H9 (cell line): Measurements from ENCODE around the gene MYH11. TPM values are rescaled to one million over a fixed set of nuclear protein-coding genes. Genes with fewer than 3 reads are reported as not detected.

Experiments
- DNase-seq: peaks from one replicate; pipeline ENCODE4 v3.0.0-alpha.2; 2017
- H2AFZ ChIP-seq: one replicate; pipeline ENCODE4 v1.6.1; 2013; ENCODE audit warnings: mild to moderate bottlenecking, low read length, control low read depth, moderate library complexity
- H2AK5ac ChIP-seq: 2 replicates; pipeline ENCODE4 v1.6.1; 2013; ENCODE audit warnings: low read length, control low read depth, mixed read lengths; ENCODE audit not compliant: insufficient read length
- H2BK120ac ChIP-seq: one replicate; pipeline ENCODE4 v1.6.1; 2013; ENCODE audit warnings: low read depth, mild to moderate bottlenecking, low read length, control low read depth, inconsistent platforms; ENCODE audit not compliant: poor library complexity, severe bottlenecking
- H2BK12ac ChIP-seq: 2 replicates; pipeline ENCODE4 v1.6.1; 2013; ENCODE audit warnings: low read length, control low read depth, mixed read lengths, low read depth; ENCODE audit not compliant: insufficient read length
- H2BK15ac ChIP-seq: 2 replicates; pipeline ENCODE4 v1.6.1; 2013; ENCODE audit warnings: low read depth, low read length, control low read depth
- H2BK20ac ChIP-seq: one replicate; pipeline ENCODE4 v1.6.1; 2013; ENCODE audit warnings: low read depth, mild to moderate bottlenecking, low read length, control low read depth, inconsistent platforms; ENCODE audit not compliant: poor library complexity, severe bottlenecking
- H2BK5ac ChIP-seq: 2 replicates; pipeline ENCODE4 v1.6.1; 2013; ENCODE audit warnings: low read length, control low read depth, mixed read lengths; ENCODE audit not compliant: insufficient read length
- H3K14ac ChIP-seq: 2 replicates; pipeline ENCODE4 v1.6.1; 2013; ENCODE audit warnings: low read length, control low read depth; ENCODE audit not compliant: insufficient read depth
- H3K18ac ChIP-seq: 2 replicates; pipeline ENCODE4 v1.6.1; 2013; ENCODE audit warnings: low read depth, mild to moderate bottlenecking, mixed read lengths, low read length, control low read depth; ENCODE audit not compliant: insufficient read length
- H3K23ac ChIP-seq: 2 replicates; pipeline ENCODE4 v1.6.1; 2013; ENCODE audit warnings: low read length, control low read depth, mixed read lengths, low read depth; ENCODE audit not compliant: insufficient read length
- H3K23me2 ChIP-seq: 2 replicates; pipeline ENCODE4 v1.6.1; 2013; ENCODE audit warnings: low read depth, mild to moderate bottlenecking, mixed read lengths, low read length, control low read depth; ENCODE audit not compliant: insufficient read length, poor library complexity, severe bottlenecking
- H3K27ac ChIP-seq: 2 replicates; pipeline ENCODE4 v1.5.1; 2013; ENCODE audit warnings: low read length, control low read depth, mixed read lengths, low read depth; ENCODE audit not compliant: insufficient read length
- H3K27me3 ChIP-seq: 2 replicates; pipeline ENCODE4 v1.6.1; 2013; ENCODE audit warnings: low read length, control low read depth, inconsistent platforms; ENCODE audit not compliant: insufficient read depth
- H3K4ac ChIP-seq: 2 replicates; pipeline ENCODE4 v1.6.1; 2013; ENCODE audit warnings: low read depth, mild to moderate bottlenecking, control low read depth, inconsistent platforms, low read length, moderate library complexity
- H3K4me1 ChIP-seq: 2 replicates; pipeline ENCODE4 v1.6.1; 2013; ENCODE audit warnings: low read length, control low read depth, inconsistent platforms; ENCODE audit not compliant: insufficient read depth
- H3K4me2 ChIP-seq: 2 replicates; pipeline ENCODE4 v1.6.1; 2013; ENCODE audit warnings: low read length, control low read depth, mixed read lengths; ENCODE audit not compliant: insufficient read length, insufficient read depth
- H3K56ac ChIP-seq: 2 replicates; pipeline ENCODE4 v1.6.1; 2013; ENCODE audit warnings: low read depth, mild to moderate bottlenecking, mixed read lengths, low read length, control low read depth; ENCODE audit not compliant: insufficient read length
- H3K79me1 ChIP-seq: 2 replicates; pipeline ENCODE4 v1.6.1; 2013; ENCODE audit warnings: low read depth, mild to moderate bottlenecking, moderate library complexity, low read length, control low read depth, inconsistent platforms; ENCODE audit not compliant: insufficient read depth, poor library complexity, severe bottlenecking
- H3K79me2 ChIP-seq: 2 replicates; pipeline ENCODE4 v1.6.1; 2013; ENCODE audit warnings: low read length, control low read depth, inconsistent platforms; ENCODE audit not compliant: insufficient read depth
- H3K9ac ChIP-seq: 2 replicates; pipeline ENCODE4 v1.6.1; 2013; ENCODE audit warnings: low read length, control low read depth, mixed read lengths; ENCODE audit not compliant: insufficient read length; ENCODE audit errors: extremely low read depth
- H3K9me3 ChIP-seq: one replicate; pipeline ENCODE4 v1.6.1; 2013; ENCODE audit warnings: low read depth, low read length, inconsistent platforms; ENCODE audit not compliant: control insufficient read depth
- H3T11ph ChIP-seq: one replicate; pipeline ENCODE4 v1.6.1; 2013; ENCODE audit warnings: mild to moderate bottlenecking, low read length, control low read depth, inconsistent platforms
- H4K20me1 ChIP-seq: one replicate; pipeline ENCODE4 v1.6.1; 2013; ENCODE audit not compliant: control insufficient read depth, insufficient read length, insufficient read depth
- H4K5ac ChIP-seq: 2 replicates; pipeline ENCODE4 v1.6.1; 2013; ENCODE audit warnings: low read depth, mild to moderate bottlenecking, mixed read lengths, low read length, control low read depth; ENCODE audit not compliant: insufficient read length
- H4K8ac ChIP-seq: replicated peaks from 2 replicates; pipeline ENCODE4 v1.6.1; 2013; ENCODE audit warnings: low read length, control low read depth, mixed read lengths, low read depth; ENCODE audit not compliant: insufficient read length
- H4K91ac ChIP-seq: 2 replicates; pipeline ENCODE4 v1.6.1; 2013; ENCODE audit warnings: low read depth, mild to moderate bottlenecking, moderate library complexity, mixed read lengths, low read length, control low read depth; ENCODE audit not compliant: insufficient read length
- H3K27ac Mint-ChIP-seq, 3 experiments: 2 replicates in 2 of 3; 3 replicates in 1 of 3; pipeline ENCODE4 v1.8.0; 2020 to 2021; ENCODE audit warnings: mixed read lengths in 3 of 3, mild to moderate bottlenecking in 1 of 3, moderate library complexity in 1 of 3
- H3K27me3 Mint-ChIP-seq: 2 replicates; pipeline ENCODE4 v1.8.0; 2021; ENCODE audit warnings: low read depth, mild to moderate bottlenecking, moderate library complexity, mixed read lengths
- H3K36me3 Mint-ChIP-seq, 3 experiments: 2 replicates in 2 of 3; 3 replicates in 1 of 3; pipeline ENCODE4 v1.8.0; 2020 to 2021; ENCODE audit warnings: low read depth in 3 of 3, mixed read lengths in 3 of 3; ENCODE audit not compliant: insufficient read depth in 1 of 3
- H3K4me1 Mint-ChIP-seq, 2 experiments: 2 replicates each; pipeline ENCODE4 v1.8.0; 2020; ENCODE audit warnings: mixed read lengths in 2 of 2
- H3K4me3 Mint-ChIP-seq, 2 experiments: 2 replicates in 1 of 2; 3 replicates in 1 of 2; pipeline ENCODE4 v1.8.0; 2020 to 2021; ENCODE audit warnings: mild to moderate bottlenecking in 2 of 2, mixed read lengths in 2 of 2, moderate library complexity in 1 of 2
- H3K9me3 Mint-ChIP-seq, 2 experiments: 2 replicates in 1 of 2; 3 replicates in 1 of 2; pipeline ENCODE4 v1.8.0; 2020; ENCODE audit warnings: mild to moderate bottlenecking in 2 of 2, mixed read lengths in 2 of 2, moderate library complexity in 1 of 2
- WGBS: extraction: QIAGEN DNeasy Blood & Tissue Kit; methylation state at CpG from one replicate; pipeline ENCODE4 v1.1.7; 2013; ENCODE audit warnings: missing lambda C conversion rate, low lambda C conversion rate, mixed read lengths; ENCODE audit not compliant: insufficient read length; ENCODE audit errors: extremely low coverage; 5-methylcytosine and 5-hydroxymethylcytosine counted together
- total RNA-seq: library from RNA; stranded (reverse); gene quantifications from 2 replicates; pipeline ENCODE4 v1.2.1, GENCODE V29; 2021
- TF ChIP-seq, protein P1 (sequence below): fragments of 200-600 bp; sonication (generic); conservative IDR thresholded peaks from 3 replicates; pipeline ENCODE4 v1.8.0; 2021; ENCODE audit warnings: antibody characterized with exemption, mild to moderate bottlenecking

Gene MYH11
- total RNA-seq, 1 experiment from 2014 or later = 0.42 TPM

DNA sequence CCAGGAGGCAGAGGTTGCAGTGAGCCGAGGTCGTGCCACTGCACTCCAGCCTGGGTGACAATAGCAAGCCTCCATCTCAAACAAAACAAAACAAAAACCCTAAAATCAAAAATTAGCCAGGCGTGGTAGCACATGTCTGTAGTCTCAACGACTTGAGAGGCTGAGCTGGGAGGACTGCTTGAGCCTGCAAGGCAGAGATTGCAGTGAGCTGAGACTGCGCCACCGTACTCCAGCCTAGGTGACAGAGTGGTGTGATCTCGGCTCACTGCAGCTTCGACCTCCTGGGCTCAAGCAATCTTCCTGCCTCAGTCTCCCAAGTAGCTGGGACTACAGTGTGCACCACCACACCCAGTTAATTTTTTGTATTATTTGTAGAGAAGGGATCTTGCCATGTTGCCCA lies 87.6 kb downstream of the MYH11 start:
- Histone ChIP-seq H3K27me3 (no peaks in the 10 kb centered on the region), H2BK5ac (no peak overlapping the region), H3K4me2 (no peak overlapping the region), H2BK12ac (no peak overlapping the region), H2AFZ (no peak overlapping the region), H3K9me3 (no peaks in the 10 kb centered on the region), H3K79me1 (no peaks in the 10 kb centered on the region), H3T11ph (no peak overlapping the region), H4K8ac (no peak overlapping the region), H3K14ac (no peak overlapping the region), H3K27ac (no peak overlapping the region), H2BK20ac (no peak overlapping the region), H4K20me1 (no peaks in the 10 kb centered on the region), H3K56ac (no peak overlapping the region), H3K23ac (no peak overlapping the region), H2BK120ac (no peak overlapping the region), H2BK15ac (no peak overlapping the region), H3K79me2 (no peaks in the 10 kb centered on the region), H4K91ac (no peak overlapping the region), H3K4me1 (no peaks in the 10 kb centered on the region), H3K23me2 (no peaks in the 10 kb centered on the region), H3K9ac (no peak overlapping the region), H3K4ac (no peak overlapping the region), H2AK5ac (no peak overlapping the region), H4K5ac (no peak overlapping the region), H3K18ac (no peak overlapping the region)
- TF ChIP-seq, protein P1, sequence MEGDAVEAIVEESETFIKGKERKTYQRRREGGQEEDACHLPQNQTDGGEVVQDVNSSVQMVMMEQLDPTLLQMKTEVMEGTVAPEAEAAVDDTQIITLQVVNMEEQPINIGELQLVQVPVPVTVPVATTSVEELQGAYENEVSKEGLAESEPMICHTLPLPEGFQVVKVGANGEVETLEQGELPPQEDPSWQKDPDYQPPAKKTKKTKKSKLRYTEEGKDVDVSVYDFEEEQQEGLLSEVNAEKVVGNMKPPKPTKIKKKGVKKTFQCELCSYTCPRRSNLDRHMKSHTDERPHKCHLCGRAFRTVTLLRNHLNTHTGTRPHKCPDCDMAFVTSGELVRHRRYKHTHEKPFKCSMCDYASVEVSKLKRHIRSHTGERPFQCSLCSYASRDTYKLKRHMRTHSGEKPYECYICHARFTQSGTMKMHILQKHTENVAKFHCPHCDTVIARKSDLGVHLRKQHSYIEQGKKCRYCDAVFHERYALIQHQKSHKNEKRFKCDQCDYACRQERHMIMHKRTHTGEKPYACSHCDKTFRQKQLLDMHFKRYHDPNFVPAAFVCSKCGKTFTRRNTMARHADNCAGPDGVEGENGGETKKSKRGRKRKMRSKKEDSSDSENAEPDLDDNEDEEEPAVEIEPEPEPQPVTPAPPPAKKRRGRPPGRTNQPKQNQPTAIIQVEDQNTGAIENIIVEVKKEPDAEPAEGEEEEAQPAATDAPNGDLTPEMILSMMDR = no peak
- DNase-seq = no peak
- Mint-ChIP-seq H3K9me3 (no peaks in the 10 kb centered on the region), H3K36me3 (no peaks in the 10 kb centered on the region), H3K27ac (no peak overlapping the region), H3K4me1 (no peaks in the 10 kb centered on the region), H3K27me3 (no peaks in the 10 kb centered on the region; the same call in 1 of the 2 replicates), H3K4me3 (no peak overlapping the region)
- WGBS = no CpG with 5 or more reads among the region's 8 CpGs
